Transverse colon (tissue), 4 donors: ENCODE measurements around the gene SOCS3. TPM values are rescaled to one million over a fixed set of nuclear protein-coding genes. Genes with fewer than 3 reads are reported as not detected.
A peak's percentile ranks its signal among the peaks of the same experiment; 100 is the strongest.

Experiments
- DNase-seq: peaks from one replicate; pipeline ENCODE4 v3.0.0-alpha.2; 2019
- H3K27ac ChIP-seq, 4 donors: fragments of 200-600 bp; sonication (generic); 2 replicates each; pipeline ENCODE4 v1.5.1; 2016 to 2018; ENCODE audit warnings: inconsistent platforms in 4 of 4
- H3K27me3 ChIP-seq: fragments of 200-600 bp; sonication (generic); 2 replicates; pipeline ENCODE4 v1.5.1; 2017; ENCODE audit warnings: inconsistent platforms
- H3K36me3 ChIP-seq, 4 donors: fragments of 200-600 bp; sonication (generic); 2 replicates each; pipeline ENCODE4 v1.5.1; 2017 to 2019; ENCODE audit warnings: inconsistent platforms in 4 of 4
- H3K4me1 ChIP-seq, 4 donors: fragments of 200-600 bp; sonication (generic); 2 replicates each; pipeline ENCODE4 v1.5.1; 2017 to 2020; ENCODE audit warnings: inconsistent platforms in 4 of 4
- H3K4me3 ChIP-seq, 4 donors: fragments of 200-600 bp; sonication (generic); 1 replicate in 1 of 4; 2 replicates in 3 of 4; pipeline versions ENCODE4 v1.5.1 to v1.6.1; 2017 to 2019; ENCODE audit warnings: inconsistent platforms in 4 of 4
- H3K9me3 ChIP-seq, 2 donors: fragments of 200-600 bp; sonication (generic); 2 replicates each; pipeline ENCODE4 v1.5.1; 2017 to 2019; ENCODE audit warnings: inconsistent platforms in 2 of 2
- EP300 ChIP-seq: sonication (generic); formaldehyde crosslinking; IDR thresholded peaks from one replicate; pipeline ENCODE4 v1.6.1; 2017; ENCODE audit warnings: antibody characterized with exemption, low read depth
- POLR2A ChIP-seq: fragments of 450-650 bp; IDR thresholded peaks from one replicate; pipeline ENCODE4 v1.6.1; 2016; ENCODE audit warnings: antibody characterized with exemption, mild to moderate bottlenecking, moderate library complexity
- POLR2AphosphoS5 ChIP-seq, 3 donors: sonication (generic); formaldehyde crosslinking; IDR thresholded peaks; one replicate each; pipeline ENCODE4 v1.6.1; 2016; ENCODE audit warnings: antibody characterized with exemption in 3 of 3
- WGBS, 2 donors: methylation state at CpG; one replicate each; pipeline ENCODE4 v1.1.5; 2018; ENCODE audit warnings: low coverage in 1 of 2; 5-methylcytosine and 5-hydroxymethylcytosine counted together
- in situ Hi-C, 4 donors: fragments of 200-750 bp; cut with MboI; loops; one replicate each; pipeline versions ENCODE4 v1.15.0 to v1.15.1; 2017; ENCODE audit warnings: low sequenced_read_pairs in 3 of 4, low pct_ligation_motif_present in 1 of 4, low pct_unique_long_range_greater_than_20kb in 1 of 4
- intact Hi-C: fragments of 100-400 bp; cut with DNase I; formaldehyde crosslinking; loops from one replicate; pipeline ENCODE4 v1.15.1; 2023; ENCODE audit warnings: low total_unique reads
- total RNA-seq, 4 donors: library from RNA; depleted of rRNA; stranded (reverse); fragments of >200 nt; gene quantifications; one replicate each; pipeline ENCODE4 v1.1.0, GENCODE V29; 2016
- TF ChIP-seq, protein P1 (sequence below), 5 experiments: fragments of 200-600 bp in 3 of 5; fragments of 450-650 bp in 2 of 5; sonication (generic) in 3 of 5; IDR thresholded peaks; 1 replicate in 2 of 5; 2 replicates in 3 of 5; pipeline ENCODE4 v1.5.1; 2016 to 2017; ENCODE audit warnings: antibody characterized with exemption in 5 of 5, inconsistent platforms in 3 of 5, mild to moderate bottlenecking in 2 of 5, moderate library complexity in 1 of 5

The SOCS3 gene
- total RNA-seq, 4 donors from 2014 or later, result 22.3 to 230 (median 37.6) TPM

- H3K36me3 ChIP-seq, result no peaks in the 10 kb centered on the region
- H3K4me1 ChIP-seq, result peaks cover 39 to 91% (median 71%) of the 10 kb centered on the region in 4 donors
- H3K4me3 ChIP-seq, result no peak overlapping the region
- no peaks in the 10 kb centered on the region for H3K27me3 ChIP-seq
- in situ Hi-C loops, result no loop called here
- peak overlapping the region; percentile 68 to 91 (median 79) for H3K27ac ChIP-seq
- no peaks in the 10 kb centered on the region for H3K9me3 ChIP-seq
- TF ChIP-seq POLR2AphosphoS5 (IDR thresholded peaks at IDR 0.05) (peak; percentile 48 to 69 (median 59)), EP300 (peak; percentile 80), POLR2A (no peak)
- TF ChIP-seq, protein P1, sequence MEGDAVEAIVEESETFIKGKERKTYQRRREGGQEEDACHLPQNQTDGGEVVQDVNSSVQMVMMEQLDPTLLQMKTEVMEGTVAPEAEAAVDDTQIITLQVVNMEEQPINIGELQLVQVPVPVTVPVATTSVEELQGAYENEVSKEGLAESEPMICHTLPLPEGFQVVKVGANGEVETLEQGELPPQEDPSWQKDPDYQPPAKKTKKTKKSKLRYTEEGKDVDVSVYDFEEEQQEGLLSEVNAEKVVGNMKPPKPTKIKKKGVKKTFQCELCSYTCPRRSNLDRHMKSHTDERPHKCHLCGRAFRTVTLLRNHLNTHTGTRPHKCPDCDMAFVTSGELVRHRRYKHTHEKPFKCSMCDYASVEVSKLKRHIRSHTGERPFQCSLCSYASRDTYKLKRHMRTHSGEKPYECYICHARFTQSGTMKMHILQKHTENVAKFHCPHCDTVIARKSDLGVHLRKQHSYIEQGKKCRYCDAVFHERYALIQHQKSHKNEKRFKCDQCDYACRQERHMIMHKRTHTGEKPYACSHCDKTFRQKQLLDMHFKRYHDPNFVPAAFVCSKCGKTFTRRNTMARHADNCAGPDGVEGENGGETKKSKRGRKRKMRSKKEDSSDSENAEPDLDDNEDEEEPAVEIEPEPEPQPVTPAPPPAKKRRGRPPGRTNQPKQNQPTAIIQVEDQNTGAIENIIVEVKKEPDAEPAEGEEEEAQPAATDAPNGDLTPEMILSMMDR (IDR thresholded peaks at IDR 0.05), result no peak
- DNase-seq, result peak; percentile 67
- intact Hi-C loops, result no loop called here
- WGBS, 2 donors, result 57 to 59% methylated on average over 7 to 15 of the region's 15 CpGs
Measured at GRCh38 chr17:78383725-78384471, 24.0 kb upstream of the SOCS3 start.

DNA sequence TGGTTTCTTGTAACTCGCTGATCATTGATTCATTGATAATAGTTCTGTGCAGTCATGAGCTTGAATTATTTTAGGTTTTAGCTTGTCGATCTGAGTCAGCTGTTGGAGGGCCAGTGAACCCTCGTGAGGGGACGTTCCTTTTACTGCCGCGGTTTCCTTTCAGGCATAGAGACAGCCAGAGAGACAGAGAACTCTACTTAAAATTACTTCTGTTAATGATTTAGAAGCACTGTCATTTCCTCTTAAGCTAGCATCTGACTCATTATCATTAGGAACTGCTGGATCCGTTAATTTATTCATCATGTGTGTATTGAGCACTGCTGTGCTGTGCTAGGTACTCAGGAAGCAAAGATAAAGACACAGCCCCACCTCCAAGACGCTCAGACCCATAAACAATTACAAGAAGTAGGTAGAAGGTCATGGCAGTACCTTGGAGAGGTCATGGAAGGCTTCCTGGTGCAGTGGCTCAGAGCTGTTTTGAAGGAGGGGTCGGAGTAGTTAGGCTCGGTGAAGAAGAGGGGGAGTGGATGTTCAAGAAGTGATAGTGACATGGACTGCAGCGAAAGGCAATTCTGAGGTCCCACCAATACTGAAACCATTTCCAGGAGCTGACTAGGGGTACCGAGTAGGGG, 21.8 kb upstream of the SOCS3 start:
- H3K36me3 ChIP-seq, result no peaks in the 10 kb centered on the region
- in situ Hi-C loops, result no loop called here
- no peaks in the 10 kb centered on the region for H3K9me3 ChIP-seq
- H3K27me3 ChIP-seq, result no peaks in the 10 kb centered on the region
- DNase-seq, result no peak
- no peak overlapping the region for H3K4me3 ChIP-seq
- WGBS, 2 donors, result 40 to 43% methylated on average over 8 to 12 of the region's 12 CpGs
- peak overlapping the region; percentile 55 to 93 (median 82) for H3K27ac ChIP-seq
- TF ChIP-seq, protein P1 (IDR thresholded peaks at IDR 0.05), result no peak
- TF ChIP-seq POLR2AphosphoS5 (IDR thresholded peaks at IDR 0.05) (no peak), EP300 (no peak), POLR2A (no peak)
- intact Hi-C loops, result no loop called here
- H3K4me1 ChIP-seq, result peaks cover 31 to 74% (median 64%) of the 10 kb centered on the region in 4 donors

DNA sequence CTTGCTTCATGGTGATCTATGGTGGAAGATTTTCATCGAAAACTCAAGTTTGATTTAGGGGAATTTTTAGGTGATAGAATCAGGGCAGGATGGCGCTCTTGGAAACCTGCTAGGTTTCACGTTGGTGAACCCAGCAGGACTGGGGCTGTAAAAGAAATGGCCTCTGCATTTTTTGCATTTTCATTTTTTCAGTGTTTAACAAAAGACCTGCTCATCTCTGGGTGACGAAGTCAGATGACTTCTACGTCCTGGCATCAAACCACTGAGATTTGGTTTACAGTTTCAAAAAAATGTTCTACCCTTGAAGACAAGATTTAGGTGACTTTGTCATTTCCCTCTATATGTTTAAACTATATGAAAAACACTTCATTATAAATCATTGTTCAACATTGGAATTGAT, 20.5 kb upstream of the SOCS3 start:
- Histone ChIP-seq H3K27ac (peak overlapping the region; percentile 72 to 93 (median 90)), H3K4me1 (peaks cover 19 to 62% (median 54%) of the 10 kb centered on the region in 4 donors), H3K36me3 (no peaks in the 10 kb centered on the region), H3K4me3 (no peak overlapping the region), H3K27me3 (no peaks in the 10 kb centered on the region), H3K9me3 (no peaks in the 10 kb centered on the region)
- in situ Hi-C loops (no loop called here), intact Hi-C loops (no loop called here)
- TF ChIP-seq, protein P1 (IDR thresholded peaks at IDR 0.05), result no peak
- no peak for TF ChIP-seq EP300
- TF ChIP-seq POLR2A, result no peak
- WGBS, 2 donors, result 79 to 82% methylated on average over 3 to 5 of the region's 5 CpGs
- DNase-seq, result no peak

GRCh38 chr17:78379131-78379491, 19.2 kb upstream of the SOCS3 start:
- intact Hi-C loops, result no loop called here
- DNase-seq, result no peak
- TF ChIP-seq EP300 (no peak), POLR2A (no peak), POLR2AphosphoS5 (IDR thresholded peaks at IDR 0.05) (peak in 1 of 3 donors; percentile 18)
- TF ChIP-seq, protein P1 (IDR thresholded peaks at IDR 0.05), result no peak
- in situ Hi-C loops, result no loop called here
- Histone ChIP-seq H3K36me3 (no peaks in the 10 kb centered on the region), H3K4me1 (peaks cover 19 to 51% (median 44%) of the 10 kb centered on the region in 4 donors), H3K27me3 (no peaks in the 10 kb centered on the region), H3K4me3 (peak overlapping the region; percentile 80 to 98 (median 92)), H3K9me3 (no peaks in the 10 kb centered on the region), H3K27ac (peak overlapping the region; percentile 90 to 93 (median 90))
- whole genome bisulfite sequencing, 2 donors, result 0 to 7% methylated on average over 3 to 7 of the region's 7 CpGs
